HepG2 (cell line): ENCODE measurements around the gene MORN5. TPM values are rescaled to one million over a fixed set of nuclear protein-coding genes. Genes with fewer than 3 reads are reported as not detected.

Experiments
- GABPB1 ChIP-seq: IDR thresholded peaks from 2 replicates; pipeline ENCODE4 v1.6.1; 2016; ENCODE audit warnings: mild to moderate bottlenecking, missing genetic modification reagents, moderate library complexity, missing compliant biosample characterization
- KLF13 ChIP-seq: sonication (generic); formaldehyde crosslinking; IDR thresholded peaks from 2 replicates; pipeline ENCODE4 v1.4.0; 2020; ENCODE audit warnings: mild to moderate bottlenecking, missing genetic modification reagents
- TCF12 ChIP-seq, 2 experiments: fragments of 450-650 bp in 1 of 2; sonication (generic) in 1 of 2; formaldehyde crosslinking in 1 of 2; IDR thresholded peaks; 2 replicates each; pipeline versions ENCODE4 v1.6.1 to v1.8.0; 2017 to 2022; ENCODE audit warnings: antibody characterized with exemption in 1 of 2, mild to moderate bottlenecking in 1 of 2, missing genetic modification reagents in 1 of 2, moderate library complexity in 1 of 2
- TERF1 ChIP-seq: sonication (generic); formaldehyde crosslinking; IDR thresholded peaks from 2 replicates; pipeline ENCODE4 v1.8.0; 2022; ENCODE audit warnings: mild to moderate bottlenecking, missing genetic modification reagents, moderate library complexity
- ZFP1 ChIP-seq: IDR thresholded peaks from 2 replicates; pipeline ENCODE4 v1.6.1; 2016
- ZNF510 ChIP-seq: sonication (generic); formaldehyde crosslinking; IDR thresholded peaks from 2 replicates; pipeline ENCODE4 v1.4.0; 2020; ENCODE audit warnings: low read depth, mild to moderate bottlenecking, missing genetic modification reagents
- ZNF850 ChIP-seq: sonication (generic); formaldehyde crosslinking; conservative IDR thresholded peaks from 2 replicates; pipeline ENCODE4 v1.9.0; 2021; ENCODE audit warnings: mild to moderate bottlenecking, missing genetic modification reagents
- ZSCAN25 ChIP-seq: sonication (generic); formaldehyde crosslinking; IDR thresholded peaks from 2 replicates; pipeline ENCODE4 v1.8.0; 2022; ENCODE audit warnings: mild to moderate bottlenecking, missing genetic modification reagents
- polyA plus RNA-seq, 8 experiments: library from polyadenylated mRNA; depleted of rRNA in 3 of 8; stranded (reverse) in 7 of 8; unstranded in 1 of 8; fragments of >200 nt; fragmentation: Illumina TruSeq in 4 of 8; extraction: Trizol in 4 of 8; gene quantifications; 2 replicates each; pipeline versions ENCODE4 v1.2.1 to v1.2.3, GENCODE V29; 2011 to 2016; ENCODE audit warnings: low read depth in 4 of 8, missing spikeins in 1 of 8, mixed read lengths in 1 of 8; ENCODE audit not compliant: insufficient read depth in 1 of 8
- total RNA-seq, 5 experiments: library from RNA; depleted of rRNA; stranded (reverse); fragments of >200 nt; fragmentation: Illumina TruSeq; extraction: Trizol; gene quantifications; 2 replicates each; pipeline ENCODE4 v1.2.3, GENCODE V29; 2016; ENCODE audit warnings: low read depth in 1 of 5
- TF ChIP-seq, protein P1 (sequence below): sonication (generic); formaldehyde crosslinking; IDR thresholded peaks from 2 replicates; pipeline ENCODE4 v1.9.0; 2021; ENCODE audit warnings: missing genetic modification reagents, borderline replicate concordance
- TF ChIP-seq, protein P2 (sequence below): sonication (generic); formaldehyde crosslinking; IDR thresholded peaks from 2 replicates; pipeline ENCODE4 v1.4.0; 2020; ENCODE audit warnings: mild to moderate bottlenecking, missing genetic modification reagents, borderline replicate concordance
- TF ChIP-seq, protein P3 (sequence below): sonication (generic); formaldehyde crosslinking; IDR thresholded peaks from 2 replicates; pipeline ENCODE4 v1.8.1; 2023; ENCODE audit warnings: mild to moderate bottlenecking, missing genetic modification reagents
- TF ChIP-seq, protein P4 (sequence below): sonication (generic); formaldehyde crosslinking; IDR thresholded peaks from 2 replicates; pipeline ENCODE4 v1.5.0; 2020; ENCODE audit warnings: mild to moderate bottlenecking, missing genetic modification reagents
- TF ChIP-seq, protein P5 (sequence below): sonication (generic); formaldehyde crosslinking; IDR thresholded peaks from 2 replicates; pipeline ENCODE4 v1.8.0; 2022; ENCODE audit warnings: mild to moderate bottlenecking, missing genetic modification reagents; ENCODE audit not compliant: insufficient replicate concordance

MORN5 gene
- total and polyA plus RNA-seq, 2 of the 13 experiments (the other 11 are each of a cell fraction or from before 2014, with no cell fraction given), result not detected

DNA sequence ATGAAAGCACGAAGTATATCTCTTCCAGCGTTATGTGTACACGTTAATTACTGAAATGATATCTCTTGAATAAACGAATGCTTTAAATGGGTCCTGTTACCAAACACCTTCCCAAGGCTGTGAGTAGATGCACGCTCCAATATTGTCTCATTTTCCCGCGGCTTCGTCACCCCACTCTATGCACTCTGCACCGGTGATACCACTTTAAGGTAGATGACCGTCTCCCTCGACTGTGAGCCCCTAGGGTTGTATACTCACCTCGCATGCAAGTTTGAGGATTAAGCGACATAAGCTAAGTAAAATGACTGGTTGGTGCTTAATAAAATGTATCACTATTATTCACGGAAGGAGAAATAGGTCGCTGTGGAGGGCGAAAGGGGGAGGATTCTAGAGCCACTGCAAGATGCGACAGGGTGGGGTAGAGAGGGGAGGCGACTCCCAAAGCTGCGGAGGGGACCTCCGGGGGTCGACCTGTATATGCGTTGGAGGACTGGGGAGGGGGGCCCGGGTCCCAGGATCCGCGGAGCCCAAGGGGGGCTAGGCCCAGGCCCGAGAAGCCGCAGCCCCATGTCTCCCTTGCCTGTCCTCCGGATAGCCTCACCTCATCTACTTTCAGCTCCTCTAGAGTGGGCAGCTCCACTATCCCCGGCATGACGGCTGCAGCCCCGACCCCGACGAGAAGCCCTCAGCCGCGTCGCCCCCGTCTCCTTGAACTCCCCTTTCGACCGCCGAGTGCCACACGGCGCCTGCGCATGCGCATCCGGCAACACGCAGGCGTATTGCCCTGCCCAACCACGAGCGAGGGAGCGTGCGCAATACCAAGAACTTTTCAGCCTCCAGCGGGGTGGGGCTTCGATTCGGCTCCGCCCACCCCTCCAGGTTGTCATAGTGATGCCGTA lies at the start of gene MORN5, which contains the start of gene NDUFA8 (continued):
- TF ChIP-seq, protein P1, sequence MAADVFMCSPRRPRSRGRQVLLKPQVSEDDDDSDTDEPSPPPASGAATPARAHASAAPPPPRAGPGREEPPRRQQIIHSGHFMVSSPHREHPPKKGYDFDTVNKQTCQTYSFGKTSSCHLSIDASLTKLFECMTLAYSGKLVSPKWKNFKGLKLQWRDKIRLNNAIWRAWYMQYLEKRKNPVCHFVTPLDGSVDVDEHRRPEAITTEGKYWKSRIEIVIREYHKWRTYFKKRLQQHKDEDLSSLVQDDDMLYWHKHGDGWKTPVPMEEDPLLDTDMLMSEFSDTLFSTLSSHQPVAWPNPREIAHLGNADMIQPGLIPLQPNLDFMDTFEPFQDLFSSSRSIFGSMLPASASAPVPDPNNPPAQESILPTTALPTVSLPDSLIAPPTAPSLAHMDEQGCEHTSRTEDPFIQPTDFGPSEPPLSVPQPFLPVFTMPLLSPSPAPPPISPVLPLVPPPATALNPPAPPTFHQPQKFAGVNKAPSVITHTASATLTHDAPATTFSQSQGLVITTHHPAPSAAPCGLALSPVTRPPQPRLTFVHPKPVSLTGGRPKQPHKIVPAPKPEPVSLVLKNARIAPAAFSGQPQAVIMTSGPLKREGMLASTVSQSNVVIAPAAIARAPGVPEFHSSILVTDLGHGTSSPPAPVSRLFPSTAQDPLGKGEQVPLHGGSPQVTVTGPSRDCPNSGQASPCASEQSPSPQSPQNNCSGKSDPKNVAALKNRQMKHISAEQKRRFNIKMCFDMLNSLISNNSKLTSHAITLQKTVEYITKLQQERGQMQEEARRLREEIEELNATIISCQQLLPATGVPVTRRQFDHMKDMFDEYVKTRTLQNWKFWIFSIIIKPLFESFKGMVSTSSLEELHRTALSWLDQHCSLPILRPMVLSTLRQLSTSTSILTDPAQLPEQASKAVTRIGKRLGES (CRISPR knock-in tag), result no peak
- TF ChIP-seq ZNF510 (CRISPR knock-in tag) (no peak), ZSCAN25 (no peak), TCF12 (IDR thresholded peaks at IDR 0.05) (no peak), TCF12 (CRISPR knock-in tag; IDR thresholded peaks at IDR 0.05) (no peak), KLF13 (no peak), ZNF850 (no peak), TERF1 (CRISPR knock-in tag) (no peak), ZFP1 (CRISPR knock-in tag) (no peak), GABPB1 (CRISPR knock-in tag) (peak; percentile 64; the same call in 1 of the 2 replicates)
- TF ChIP-seq, protein P2, sequence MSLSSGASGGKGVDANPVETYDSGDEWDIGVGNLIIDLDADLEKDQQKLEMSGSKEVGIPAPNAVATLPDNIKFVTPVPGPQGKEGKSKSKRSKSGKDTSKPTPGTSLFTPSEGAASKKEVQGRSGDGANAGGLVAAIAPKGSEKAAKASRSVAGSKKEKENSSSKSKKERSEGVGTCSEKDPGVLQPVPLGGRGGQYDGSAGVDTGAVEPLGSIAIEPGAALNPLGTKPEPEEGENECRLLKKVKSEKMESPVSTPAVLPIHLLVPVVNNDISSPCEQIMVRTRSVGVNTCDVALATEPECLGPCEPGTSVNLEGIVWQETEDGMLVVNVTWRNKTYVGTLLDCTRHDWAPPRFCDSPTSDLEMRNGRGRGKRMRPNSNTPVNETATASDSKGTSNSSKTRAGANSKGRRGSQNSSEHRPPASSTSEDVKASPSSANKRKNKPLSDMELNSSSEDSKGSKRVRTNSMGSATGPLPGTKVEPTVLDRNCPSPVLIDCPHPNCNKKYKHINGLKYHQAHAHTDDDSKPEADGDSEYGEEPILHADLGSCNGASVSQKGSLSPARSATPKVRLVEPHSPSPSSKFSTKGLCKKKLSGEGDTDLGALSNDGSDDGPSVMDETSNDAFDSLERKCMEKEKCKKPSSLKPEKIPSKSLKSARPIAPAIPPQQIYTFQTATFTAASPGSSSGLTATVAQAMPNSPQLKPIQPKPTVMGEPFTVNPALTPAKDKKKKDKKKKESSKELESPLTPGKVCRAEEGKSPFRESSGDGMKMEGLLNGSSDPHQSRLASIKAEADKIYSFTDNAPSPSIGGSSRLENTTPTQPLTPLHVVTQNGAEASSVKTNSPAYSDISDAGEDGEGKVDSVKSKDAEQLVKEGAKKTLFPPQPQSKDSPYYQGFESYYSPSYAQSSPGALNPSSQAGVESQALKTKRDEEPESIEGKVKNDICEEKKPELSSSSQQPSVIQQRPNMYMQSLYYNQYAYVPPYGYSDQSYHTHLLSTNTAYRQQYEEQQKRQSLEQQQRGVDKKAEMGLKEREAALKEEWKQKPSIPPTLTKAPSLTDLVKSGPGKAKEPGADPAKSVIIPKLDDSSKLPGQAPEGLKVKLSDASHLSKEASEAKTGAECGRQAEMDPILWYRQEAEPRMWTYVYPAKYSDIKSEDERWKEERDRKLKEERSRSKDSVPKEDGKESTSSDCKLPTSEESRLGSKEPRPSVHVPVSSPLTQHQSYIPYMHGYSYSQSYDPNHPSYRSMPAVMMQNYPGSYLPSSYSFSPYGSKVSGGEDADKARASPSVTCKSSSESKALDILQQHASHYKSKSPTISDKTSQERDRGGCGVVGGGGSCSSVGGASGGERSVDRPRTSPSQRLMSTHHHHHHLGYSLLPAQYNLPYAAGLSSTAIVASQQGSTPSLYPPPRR (CRISPR knock-in tag), result no peak
- TF ChIP-seq, protein P3, sequence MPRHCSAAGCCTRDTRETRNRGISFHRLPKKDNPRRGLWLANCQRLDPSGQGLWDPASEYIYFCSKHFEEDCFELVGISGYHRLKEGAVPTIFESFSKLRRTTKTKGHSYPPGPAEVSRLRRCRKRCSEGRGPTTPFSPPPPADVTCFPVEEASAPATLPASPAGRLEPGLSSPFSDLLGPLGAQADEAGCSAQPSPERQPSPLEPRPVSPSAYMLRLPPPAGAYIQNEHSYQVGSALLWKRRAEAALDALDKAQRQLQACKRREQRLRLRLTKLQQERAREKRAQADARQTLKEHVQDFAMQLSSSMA, result no peak
- TF ChIP-seq, protein P4, sequence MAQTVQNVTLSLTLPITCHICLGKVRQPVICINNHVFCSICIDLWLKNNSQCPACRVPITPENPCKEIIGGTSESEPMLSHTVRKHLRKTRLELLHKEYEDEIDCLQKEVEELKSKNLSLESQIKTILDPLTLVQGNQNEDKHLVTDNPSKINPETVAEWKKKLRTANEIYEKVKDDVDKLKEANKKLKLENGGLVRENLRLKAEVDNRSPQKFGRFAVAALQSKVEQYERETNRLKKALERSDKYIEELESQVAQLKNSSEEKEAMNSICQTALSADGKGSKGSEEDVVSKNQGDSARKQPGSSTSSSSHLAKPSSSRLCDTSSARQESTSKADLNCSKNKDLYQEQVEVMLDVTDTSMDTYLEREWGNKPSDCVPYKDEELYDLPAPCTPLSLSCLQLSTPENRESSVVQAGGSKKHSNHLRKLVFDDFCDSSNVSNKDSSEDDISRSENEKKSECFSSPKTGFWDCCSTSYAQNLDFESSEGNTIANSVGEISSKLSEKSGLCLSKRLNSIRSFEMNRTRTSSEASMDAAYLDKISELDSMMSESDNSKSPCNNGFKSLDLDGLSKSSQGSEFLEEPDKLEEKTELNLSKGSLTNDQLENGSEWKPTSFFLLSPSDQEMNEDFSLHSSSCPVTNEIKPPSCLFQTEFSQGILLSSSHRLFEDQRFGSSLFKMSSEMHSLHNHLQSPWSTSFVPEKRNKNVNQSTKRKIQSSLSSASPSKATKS (CRISPR knock-in tag), result no peak
- TF ChIP-seq, protein P5, sequence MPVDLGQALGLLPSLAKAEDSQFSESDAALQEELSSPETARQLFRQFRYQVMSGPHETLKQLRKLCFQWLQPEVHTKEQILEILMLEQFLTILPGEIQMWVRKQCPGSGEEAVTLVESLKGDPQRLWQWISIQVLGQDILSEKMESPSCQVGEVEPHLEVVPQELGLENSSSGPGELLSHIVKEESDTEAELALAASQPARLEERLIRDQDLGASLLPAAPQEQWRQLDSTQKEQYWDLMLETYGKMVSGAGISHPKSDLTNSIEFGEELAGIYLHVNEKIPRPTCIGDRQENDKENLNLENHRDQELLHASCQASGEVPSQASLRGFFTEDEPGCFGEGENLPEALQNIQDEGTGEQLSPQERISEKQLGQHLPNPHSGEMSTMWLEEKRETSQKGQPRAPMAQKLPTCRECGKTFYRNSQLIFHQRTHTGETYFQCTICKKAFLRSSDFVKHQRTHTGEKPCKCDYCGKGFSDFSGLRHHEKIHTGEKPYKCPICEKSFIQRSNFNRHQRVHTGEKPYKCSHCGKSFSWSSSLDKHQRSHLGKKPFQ (CRISPR knock-in tag), result peak; percentile 78
